Measurements from ENCODE around the gene UAP1. TPM values are rescaled to one million over a fixed set of nuclear protein-coding genes. Genes with fewer than 3 reads are reported as not detected.

Gene UAP1
- total and polyA plus RNA-seq, 8 donors = 16.5 to 184 (median 58.4) TPM

DNA sequence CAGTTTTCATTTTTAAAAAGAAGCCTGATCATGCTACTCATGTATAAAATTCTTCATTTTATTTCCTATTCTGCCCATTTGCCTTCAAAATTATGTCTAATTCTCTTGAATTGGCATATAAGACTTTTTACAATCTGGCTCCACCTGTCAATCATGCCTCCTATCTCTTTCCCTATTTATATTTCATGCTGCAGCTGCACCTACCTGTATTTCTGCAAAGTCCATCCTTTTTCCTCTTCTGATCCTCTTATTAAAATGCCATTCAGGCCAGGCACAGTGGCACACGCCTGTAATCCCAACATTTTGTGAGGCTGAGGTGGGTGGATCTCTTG is 30.6 kb upstream of the UAP1 start:
- no peaks in the 10 kb centered on the region for H3K4me1 ChIP-seq
- TF ChIP-seq, protein P1, sequence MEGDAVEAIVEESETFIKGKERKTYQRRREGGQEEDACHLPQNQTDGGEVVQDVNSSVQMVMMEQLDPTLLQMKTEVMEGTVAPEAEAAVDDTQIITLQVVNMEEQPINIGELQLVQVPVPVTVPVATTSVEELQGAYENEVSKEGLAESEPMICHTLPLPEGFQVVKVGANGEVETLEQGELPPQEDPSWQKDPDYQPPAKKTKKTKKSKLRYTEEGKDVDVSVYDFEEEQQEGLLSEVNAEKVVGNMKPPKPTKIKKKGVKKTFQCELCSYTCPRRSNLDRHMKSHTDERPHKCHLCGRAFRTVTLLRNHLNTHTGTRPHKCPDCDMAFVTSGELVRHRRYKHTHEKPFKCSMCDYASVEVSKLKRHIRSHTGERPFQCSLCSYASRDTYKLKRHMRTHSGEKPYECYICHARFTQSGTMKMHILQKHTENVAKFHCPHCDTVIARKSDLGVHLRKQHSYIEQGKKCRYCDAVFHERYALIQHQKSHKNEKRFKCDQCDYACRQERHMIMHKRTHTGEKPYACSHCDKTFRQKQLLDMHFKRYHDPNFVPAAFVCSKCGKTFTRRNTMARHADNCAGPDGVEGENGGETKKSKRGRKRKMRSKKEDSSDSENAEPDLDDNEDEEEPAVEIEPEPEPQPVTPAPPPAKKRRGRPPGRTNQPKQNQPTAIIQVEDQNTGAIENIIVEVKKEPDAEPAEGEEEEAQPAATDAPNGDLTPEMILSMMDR (IDR thresholded peaks at IDR 0.05) = no peak
- H3K27ac ChIP-seq = peak overlapping the region in 1 of 5 donors; percentile 4
- no peaks in the 10 kb centered on the region for H3K9me3 ChIP-seq
- no peak for DNase-seq
- WGBS, 5 donors = 88 to 100% (median 92%) methylated on average over 1 of the region's 1 CpG
- no peak overlapping the region for H3K4me3 ChIP-seq
- peaks cover 0 to 24% (median 18%) of the 10 kb centered on the region in 4 donors for H3K36me3 ChIP-seq
- intact Hi-C loops (cut with DNase I; ENCODE audit: low total_unique reads) = no loop called here
- no peaks in the 10 kb centered on the region for H3K27me3 ChIP-seq

GRCh38 chr1:162535501-162535900 is 26.0 kb upstream of the UAP1 start:
- 52 to 84% (median 60%) methylated on average over 1 of the region's 1 CpG for WGBS, 5 donors
- no peaks in the 10 kb centered on the region for H3K27me3 ChIP-seq
- intact Hi-C loops (cut with DNase I; ENCODE audit: low total_unique reads) = no loop called here
- H3K4me1 ChIP-seq = no peaks in the 10 kb centered on the region
- no peaks in the 10 kb centered on the region for H3K9me3 ChIP-seq
- TF ChIP-seq POLR2A (IDR thresholded peaks at IDR 0.05) (no peak), EP300 (IDR thresholded peaks at IDR 0.05) (no peak), POLR2AphosphoS5 (IDR thresholded peaks at IDR 0.05) (no peak)
- TF ChIP-seq, protein P1 (IDR thresholded peaks at IDR 0.05) = no peak
- H3K4me3 ChIP-seq = no peak overlapping the region
- peaks cover 0 to 7% (median 0%) of the 10 kb centered on the region in 4 donors for H3K36me3 ChIP-seq
- DNase-seq = no peak
- H3K27ac ChIP-seq = no peak overlapping the region

DNA sequence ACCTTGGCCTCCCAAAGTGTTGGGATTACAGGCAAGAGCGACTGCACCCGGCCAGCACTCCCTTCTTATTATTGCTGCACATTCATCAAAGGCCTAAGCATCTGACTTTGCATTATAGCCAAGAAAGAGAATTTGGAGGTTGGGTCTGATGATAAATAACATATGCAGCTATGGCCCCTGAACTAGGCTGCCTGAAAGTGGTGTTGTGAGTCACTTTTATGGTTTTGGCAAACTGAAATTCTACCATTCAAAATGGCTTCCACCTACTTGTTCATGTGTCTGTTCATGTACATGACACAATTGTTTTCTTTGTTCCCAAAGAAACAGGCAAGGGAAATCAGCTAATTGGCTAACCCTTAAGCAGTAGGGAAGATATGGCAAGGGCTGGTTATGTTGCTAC is 25.0 kb upstream of the UAP1 start:
- no peak overlapping the region for H3K27ac ChIP-seq
- H3K27me3 ChIP-seq = no peaks in the 10 kb centered on the region
- H3K9me3 ChIP-seq = no peaks in the 10 kb centered on the region
- H3K36me3 ChIP-seq = peaks cover 0 to under 1% (median 0%) of the 10 kb centered on the region in 4 donors
- H3K4me3 ChIP-seq = no peak overlapping the region
- TF ChIP-seq EP300 (IDR thresholded peaks at IDR 0.05) = no peak
- no peak for TF ChIP-seq POLR2A (IDR thresholded peaks at IDR 0.05)
- no peak for TF ChIP-seq POLR2AphosphoS5 (IDR thresholded peaks at IDR 0.05)
- TF ChIP-seq, protein P1 (IDR thresholded peaks at IDR 0.05) = no peak
- peaks cover 0 to 4% (median under 1%) of the 10 kb centered on the region in 4 donors for H3K4me1 ChIP-seq
- intact Hi-C loops (cut with DNase I; ENCODE audit: low total_unique reads) = no loop called here
- no peak for DNase-seq
- WGBS, 5 donors = 95 to 100% (median 95%) methylated on average over 2 of the region's 2 CpGs

DNA sequence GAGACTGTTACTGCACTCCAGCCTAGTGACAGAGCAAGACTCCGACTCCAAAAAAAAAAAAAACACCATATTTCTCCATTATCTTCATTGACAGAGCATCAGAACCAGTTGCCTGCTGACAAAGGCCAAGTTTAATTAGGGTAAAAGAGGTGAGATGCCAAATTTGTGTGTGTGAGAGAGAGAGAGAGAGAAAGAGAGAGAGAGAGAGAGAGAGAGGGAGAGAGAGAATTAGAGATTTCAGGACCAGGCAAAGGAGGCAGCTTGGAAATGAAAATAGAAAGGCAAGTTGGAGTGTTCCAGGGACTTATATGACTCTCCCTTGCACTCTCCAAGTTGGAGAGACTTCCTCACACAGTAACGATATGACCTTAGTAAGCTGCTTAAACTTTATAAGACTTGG is 24.3 kb upstream of the UAP1 start:
- intact Hi-C loops (cut with DNase I; ENCODE audit: low total_unique reads) = no loop called here
- Histone ChIP-seq H3K27me3 (no peaks in the 10 kb centered on the region), H3K4me1 (peaks cover 0 to 9% (median 3%) of the 10 kb centered on the region in 4 donors), H3K36me3 (no peaks in the 10 kb centered on the region), H3K27ac (no peak overlapping the region), H3K4me3 (no peak overlapping the region), H3K9me3 (no peaks in the 10 kb centered on the region)
- TF ChIP-seq EP300 (IDR thresholded peaks at IDR 0.05) = no peak
- TF ChIP-seq POLR2AphosphoS5 (IDR thresholded peaks at IDR 0.05) = no peak
- TF ChIP-seq POLR2A (IDR thresholded peaks at IDR 0.05) = no peak
- 71 to 82% (median 77%) methylated on average over 2 of the region's 2 CpGs for WGBS, 5 donors
- DNase-seq = no peak

DNA sequence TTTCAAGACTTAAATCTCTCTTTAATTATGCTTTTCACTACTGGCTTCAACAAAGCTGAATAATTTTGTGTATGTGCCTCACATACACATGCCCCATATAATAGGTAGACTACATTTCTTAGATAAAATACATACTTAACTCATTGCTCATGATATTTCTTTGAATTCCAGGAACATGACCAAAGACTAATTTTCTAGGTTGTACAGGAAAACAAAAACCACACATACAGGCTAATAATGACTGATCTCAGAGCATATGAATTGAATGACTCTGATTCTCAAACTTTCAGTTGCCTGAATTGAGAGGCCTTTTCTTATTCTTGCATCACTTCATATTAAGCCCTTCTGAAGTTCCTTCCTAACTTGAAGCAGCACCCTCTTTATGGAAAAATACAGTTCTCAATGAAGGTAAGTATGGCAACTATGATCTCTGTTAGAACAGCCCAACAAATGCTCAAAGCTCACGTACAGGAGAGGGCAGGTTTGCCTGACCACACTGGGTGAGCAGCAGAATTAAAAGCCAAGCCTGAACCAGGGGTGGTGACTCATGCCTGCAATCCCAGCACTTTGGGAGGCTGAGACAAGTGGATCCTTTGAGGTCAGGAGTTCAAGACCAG is 22.6 kb upstream of the UAP1 start:
- Histone ChIP-seq H3K4me1 (peaks cover 0 to 9% (median 3%) of the 10 kb centered on the region in 4 donors), H3K4me3 (no peak overlapping the region), H3K27ac (no peak overlapping the region), H3K27me3 (no peaks in the 10 kb centered on the region), H3K9me3 (peaks cover 4 to 8% (median 6%) of the 10 kb centered on the region in 4 donors), H3K36me3 (no peaks in the 10 kb centered on the region)
- WGBS, 5 donors = 63 to 80% (median 75%) methylated on average over 1 of the region's 1 CpG
- TF ChIP-seq POLR2AphosphoS5 (IDR thresholded peaks at IDR 0.05) = no peak
- TF ChIP-seq POLR2A (IDR thresholded peaks at IDR 0.05) = no peak
- TF ChIP-seq EP300 (IDR thresholded peaks at IDR 0.05) = no peak
- TF ChIP-seq, protein P1 (IDR thresholded peaks at IDR 0.05) = no peak
- DNase-seq = no peak
- intact Hi-C loops (cut with DNase I; ENCODE audit: low total_unique reads) = no loop called here

Measured in stomach (tissue), 9 donors.